DOHH2 (cell line): Measurements from ENCODE around the gene HDLBP.

Source experiments
- H3F3A ChIP-seq: fragments of 200-600 bp; sonication (generic), shearing (Covaris generic); 2 replicates; pipeline ENCODE4 v1.6.0; 2016; ENCODE audit warnings: antibody characterized with exemption, mild to moderate bottlenecking; ENCODE audit not compliant: control insufficient read depth, insufficient read depth
- H3K27ac ChIP-seq: fragments of 200-600 bp; sonication (generic); 2 replicates; pipeline ENCODE4 v1.5.1; 2014; ENCODE audit warnings: low read depth, mild to moderate bottlenecking, low read length, moderate library complexity
- H3K27me3 ChIP-seq: fragments of 200-600 bp; sonication (generic); 2 replicates; pipeline ENCODE4 v1.6.1; 2014; ENCODE audit warnings: mild to moderate bottlenecking, low read length, mixed read lengths; ENCODE audit not compliant: control insufficient read depth
- H3K36me3 ChIP-seq: fragments of 200-600 bp; sonication (generic); 2 replicates; pipeline ENCODE4 v1.6.1; 2014; ENCODE audit warnings: mild to moderate bottlenecking, low read length, moderate library complexity, mixed read lengths; ENCODE audit not compliant: control insufficient read depth
- H3K4me1 ChIP-seq: fragments of 200-600 bp; sonication (generic); 2 replicates; pipeline ENCODE4 v1.6.1; 2014; ENCODE audit warnings: mild to moderate bottlenecking, low read length, mixed read lengths; ENCODE audit not compliant: control insufficient read depth
- H3K4me2 ChIP-seq: fragments of 200-600 bp; sonication (generic); 2 replicates; pipeline ENCODE4 v1.6.0; 2014; ENCODE audit warnings: mild to moderate bottlenecking, low read length, moderate library complexity
- H3K4me3 ChIP-seq: fragments of 200-600 bp; sonication (generic); 2 replicates; pipeline ENCODE4 v1.5.1; 2014; ENCODE audit warnings: mild to moderate bottlenecking, low read length, mixed read lengths
- H3K79me2 ChIP-seq: fragments of 200-600 bp; sonication (generic); 2 replicates; pipeline ENCODE4 v1.6.1; 2014; ENCODE audit warnings: mild to moderate bottlenecking, low read length, mixed read lengths; ENCODE audit not compliant: control insufficient read depth
- H3K9me2 ChIP-seq: fragments of 200-600 bp; sonication (generic); replicated peaks from 2 replicates; pipeline ENCODE4 v1.6.1; 2014; ENCODE audit warnings: mild to moderate bottlenecking, low read length, mixed read lengths; ENCODE audit not compliant: control insufficient read depth
- H3K9me3 ChIP-seq: fragments of 200-600 bp; sonication (generic); 2 replicates; pipeline ENCODE4 v1.6.1; 2014; ENCODE audit warnings: antibody characterized with exemption, low read length, mixed read lengths; ENCODE audit not compliant: control insufficient read depth, insufficient read depth
- H4K20me1 ChIP-seq: fragments of 200-600 bp; sonication (generic); 2 replicates; pipeline ENCODE4 v1.6.0; 2014; ENCODE audit warnings: low read depth, mild to moderate bottlenecking, antibody characterized with exemption, low read length, moderate library complexity; ENCODE audit not compliant: control insufficient read depth, insufficient read depth
- CTCF ChIP-seq: fragments of 200-600 bp; sonication (generic); IDR thresholded peaks from one replicate; pipeline ENCODE4 v1.5.1; 2014; ENCODE audit warnings: antibody characterized with exemption, mild to moderate bottlenecking, low read depth, low read length; ENCODE audit not compliant: poor library complexity, severe bottlenecking
- EZH2phosphoT487 ChIP-seq: fragments of 200-600 bp; sonication (generic); IDR thresholded peaks from 2 replicates; pipeline ENCODE4 v1.6.1; 2017; ENCODE audit warnings: borderline replicate concordance, mild to moderate bottlenecking, antibody characterized with exemption, low read length, moderate library complexity, mixed read lengths

The HDLBP gene

GRCh38 chr2:241229563-241230401 is 85.7 kb downstream of the HDLBP start:
- H3K27ac ChIP-seq = no peak overlapping the region
- H4K20me1 ChIP-seq = no peaks in the 10 kb centered on the region; the same call in 1 of the 2 replicates
- H3F3A ChIP-seq = no peaks in the 10 kb centered on the region
- TF ChIP-seq CTCF (no peak), EZH2phosphoT487 (no peak)
- no peaks in the 10 kb centered on the region for H3K27me3 ChIP-seq
- H3K36me3 ChIP-seq = peaks cover 68% of the 10 kb centered on the region
- no peaks in the 10 kb centered on the region for H3K9me3 ChIP-seq
- no peak overlapping the region for H3K4me2 ChIP-seq
- no peaks in the 10 kb centered on the region for H3K79me2 ChIP-seq
- H3K4me1 ChIP-seq = no peaks in the 10 kb centered on the region
- H3K4me3 ChIP-seq = no peak overlapping the region
- no peaks in the 10 kb centered on the region for H3K9me2 ChIP-seq

- TF ChIP-seq CTCF (no peak), EZH2phosphoT487 (no peak)
- Histone ChIP-seq H3K4me3 (no peak overlapping the region), H3K27ac (no peak overlapping the region), H3K4me1 (no peaks in the 10 kb centered on the region), H3K9me3 (no peaks in the 10 kb centered on the region), H4K20me1 (no peaks in the 10 kb centered on the region; the same call in 1 of the 2 replicates), H3K4me2 (no peak overlapping the region), H3K9me2 (no peaks in the 10 kb centered on the region), H3K36me3 (peaks cover 60% of the 10 kb centered on the region), H3F3A (no peaks in the 10 kb centered on the region), H3K79me2 (no peaks in the 10 kb centered on the region), H3K27me3 (no peaks in the 10 kb centered on the region)
These were observed 86.5 kb downstream of the HDLBP start for GRCh38 chr2:241228860-241229516.

DNA sequence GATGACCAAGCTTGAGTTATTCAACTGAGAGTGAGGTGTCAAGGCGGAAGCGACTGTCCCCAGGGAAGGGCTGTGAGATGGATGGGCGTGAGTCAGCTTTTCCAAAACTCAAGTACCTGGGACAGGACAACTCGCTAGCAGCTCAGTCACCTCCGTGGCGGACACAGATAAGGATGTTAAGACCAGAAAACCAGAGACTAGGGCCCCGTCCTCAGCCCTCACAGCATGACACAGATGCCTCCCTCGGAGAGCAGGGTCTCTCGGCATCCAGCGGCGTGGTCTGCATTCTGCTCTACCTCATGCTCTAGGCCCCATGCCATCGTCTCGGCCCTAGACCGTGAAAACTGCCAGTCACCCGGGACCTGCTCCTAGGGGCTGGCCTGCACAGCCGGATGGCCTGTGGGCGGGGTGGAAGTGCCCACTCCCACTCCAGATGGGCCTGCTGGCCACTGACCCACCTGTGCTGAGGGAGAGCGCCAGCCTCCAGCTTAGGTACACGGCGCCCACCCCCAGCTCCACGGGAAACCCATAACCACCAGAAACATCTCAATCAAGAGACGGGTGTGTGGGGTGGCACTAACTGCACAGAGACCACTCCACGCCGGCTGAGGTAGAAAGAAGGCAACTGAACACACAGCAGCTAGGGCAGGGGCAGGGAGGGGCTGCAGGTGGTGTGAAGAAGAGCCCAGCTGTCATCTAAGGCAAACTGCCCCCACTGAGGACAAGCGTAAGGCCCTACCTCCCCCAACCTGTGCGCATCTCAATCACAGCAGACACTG is 87.2 kb downstream of the HDLBP start:
- Histone ChIP-seq H3K27me3 (no peaks in the 10 kb centered on the region), H3F3A (no peaks in the 10 kb centered on the region), H3K9me2 (no peaks in the 10 kb centered on the region), H3K4me1 (0 out of 2 replicates have a peak, but pooled peaks cover 4% of the 10 kb centered on the region), H3K79me2 (no peaks in the 10 kb centered on the region), H3K9me3 (no peaks in the 10 kb centered on the region), H3K27ac (no peak overlapping the region), H3K4me2 (no peak overlapping the region), H3K4me3 (no peak overlapping the region), H3K36me3 (peaks cover 53% of the 10 kb centered on the region), H4K20me1 (no peaks in the 10 kb centered on the region; the same call in 1 of the 2 replicates)
- TF ChIP-seq CTCF (no peak), EZH2phosphoT487 (no peak)
